ENCODE results near the gene PLIN5.

PLIN5 gene

DNA sequence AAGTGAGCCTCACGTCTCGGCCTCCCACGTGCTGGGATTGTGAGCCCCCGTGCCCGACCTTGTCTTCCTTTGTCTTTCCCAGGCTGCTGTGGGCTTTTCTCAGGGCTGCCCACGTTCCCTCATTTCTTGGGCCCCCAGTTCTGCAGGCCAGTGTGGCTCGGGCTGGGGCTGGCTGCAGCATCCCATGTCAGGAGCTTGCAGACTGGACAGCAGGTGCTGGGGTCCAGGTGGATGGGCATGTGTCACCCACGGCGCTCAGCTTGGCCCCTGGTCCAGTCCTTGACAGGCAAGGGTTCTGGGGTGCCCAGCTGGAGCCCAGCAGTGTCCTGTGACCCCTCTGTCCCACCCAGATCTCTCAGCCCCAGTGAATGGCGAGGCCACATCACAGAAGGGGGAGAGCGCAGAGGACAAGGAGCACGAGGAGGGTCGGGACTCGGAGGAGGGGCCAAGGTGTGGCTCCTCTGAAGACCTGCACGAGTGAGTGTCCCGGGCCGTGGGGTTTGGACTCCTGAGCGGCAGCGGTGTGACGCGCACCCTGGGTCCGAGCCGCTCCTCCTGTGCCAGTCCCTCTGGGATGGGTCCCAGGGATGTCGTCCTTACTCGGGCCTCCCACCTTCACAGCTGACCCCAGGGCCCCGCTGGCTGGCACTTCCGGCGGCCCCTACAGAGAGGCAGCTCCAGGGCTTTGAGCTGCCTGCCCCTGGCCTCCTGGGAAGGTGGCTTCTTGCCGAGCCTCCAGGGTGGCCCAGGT, 34.0 kb downstream of the PLIN5 start:
- DNase-seq (ENCODE audit: extremely low spot score) = no peak
- POLR2A ChIA-PET = no interaction called here
- TF ChIP-seq NFRKB (IDR thresholded peaks at IDR 0.05) (no peak), CTBP1 (IDR thresholded peaks at IDR 0.05; ENCODE audit: borderline replicate concordance) (no peak), FOXM1 (IDR thresholded peaks at IDR 0.05; ENCODE audit: borderline replicate concordance) (no peak), FOXK2 (IDR thresholded peaks at IDR 0.05) (no peak), ZNF384 (IDR thresholded peaks at IDR 0.05) (no peak), L3MBTL2 (conservative IDR thresholded peaks at IDR 0.05) (no peak), HDGF (IDR thresholded peaks at IDR 0.05; ENCODE audit: borderline replicate concordance) (no peak), LEF1 (IDR thresholded peaks at IDR 0.05; ENCODE audit: borderline replicate concordance) (no peak), SP1 (IDR thresholded peaks at IDR 0.05) (no peak), ARNT (IDR thresholded peaks at IDR 0.05) (no peak), SUZ12 (IDR thresholded peaks at IDR 0.05) (no peak), TARDBP (IDR thresholded peaks at IDR 0.05) (no peak), ELF4 (IDR thresholded peaks at IDR 0.05) (no peak), BHLHE40 (IDR thresholded peaks at IDR 0.05; ENCODE audit: borderline replicate concordance) (no peak), FOXA1 (IDR thresholded peaks at IDR 0.05) (no peak)
- TF ChIP-seq, protein P1, sequence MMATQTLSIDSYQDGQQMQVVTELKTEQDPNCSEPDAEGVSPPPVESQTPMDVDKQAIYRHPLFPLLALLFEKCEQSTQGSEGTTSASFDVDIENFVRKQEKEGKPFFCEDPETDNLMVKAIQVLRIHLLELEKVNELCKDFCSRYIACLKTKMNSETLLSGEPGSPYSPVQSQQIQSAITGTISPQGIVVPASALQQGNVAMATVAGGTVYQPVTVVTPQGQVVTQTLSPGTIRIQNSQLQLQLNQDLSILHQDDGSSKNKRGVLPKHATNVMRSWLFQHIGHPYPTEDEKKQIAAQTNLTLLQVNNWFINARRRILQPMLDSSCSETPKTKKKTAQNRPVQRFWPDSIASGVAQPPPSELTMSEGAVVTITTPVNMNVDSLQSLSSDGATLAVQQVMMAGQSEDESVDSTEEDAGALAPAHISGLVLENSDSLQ (IDR thresholded peaks at IDR 0.05) = no peak
- CTCF ChIA-PET = no interaction called here

DNA sequence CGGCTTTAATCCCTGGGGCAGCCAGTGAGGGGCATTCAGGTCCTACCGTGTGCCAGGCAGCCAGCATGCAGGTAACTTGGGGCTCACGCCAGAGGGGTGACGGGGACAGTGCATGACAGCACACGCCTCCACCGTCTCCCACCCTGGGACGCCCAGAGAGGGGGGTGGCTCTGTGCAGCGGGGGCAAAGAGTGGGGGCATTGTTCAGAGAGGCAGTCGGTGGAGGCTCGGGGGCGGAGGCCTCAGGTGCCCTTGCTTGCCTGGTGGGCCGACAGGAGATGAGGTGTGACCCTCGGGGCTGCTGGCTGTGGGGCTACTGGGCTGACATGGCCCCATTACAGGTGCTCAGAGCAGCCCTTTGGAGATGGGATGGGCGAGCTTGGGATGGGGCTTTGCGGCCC, 35.2 kb downstream of the PLIN5 start:
- TF ChIP-seq, protein P1 (IDR thresholded peaks at IDR 0.05) = no peak
- TF ChIP-seq ELF4 (IDR thresholded peaks at IDR 0.05) = no peak
- no peak for TF ChIP-seq BHLHE40 (IDR thresholded peaks at IDR 0.05; ENCODE audit: borderline replicate concordance)
- no peak for TF ChIP-seq LEF1 (IDR thresholded peaks at IDR 0.05; ENCODE audit: borderline replicate concordance)
- TF ChIP-seq ZNF384 (IDR thresholded peaks at IDR 0.05) = no peak
- TF ChIP-seq SUZ12 (IDR thresholded peaks at IDR 0.05) = no peak
- no peak for TF ChIP-seq L3MBTL2 (conservative IDR thresholded peaks at IDR 0.05)
- TF ChIP-seq NFRKB (IDR thresholded peaks at IDR 0.05) = no peak
- TF ChIP-seq ARNT (IDR thresholded peaks at IDR 0.05) = no peak
- TF ChIP-seq SP1 (IDR thresholded peaks at IDR 0.05) = no peak
- no peak for TF ChIP-seq HDGF (IDR thresholded peaks at IDR 0.05; ENCODE audit: borderline replicate concordance)
- TF ChIP-seq FOXK2 (IDR thresholded peaks at IDR 0.05) = no peak
- POLR2A ChIA-PET = no interaction called here
- DNase-seq (ENCODE audit: extremely low spot score) = no peak
- CTCF ChIA-PET = interaction anchor here (0.7 kb wide), 1 partner anchor 24 kb away, joined by 3 read pairs; no protein-coding TSS in a partner anchor

- CTCF ChIA-PET = no interaction called here
- POLR2A ChIA-PET = no interaction called here
- no peak for DNase-seq (ENCODE audit: extremely low spot score)
- TF ChIP-seq, protein P1 (IDR thresholded peaks at IDR 0.05) = no peak
- TF ChIP-seq ZNF384 (IDR thresholded peaks at IDR 0.05) = no peak
- TF ChIP-seq L3MBTL2 (conservative IDR thresholded peaks at IDR 0.05) = no peak
- TF ChIP-seq ELF4 (IDR thresholded peaks at IDR 0.05) = no peak
- TF ChIP-seq LEF1 (IDR thresholded peaks at IDR 0.05; ENCODE audit: borderline replicate concordance) = no peak
- TF ChIP-seq NFRKB (IDR thresholded peaks at IDR 0.05) = no peak
- no peak for TF ChIP-seq SUZ12 (IDR thresholded peaks at IDR 0.05)
- no peak for TF ChIP-seq BHLHE40 (IDR thresholded peaks at IDR 0.05; ENCODE audit: borderline replicate concordance)
- no peak for TF ChIP-seq FOXK2 (IDR thresholded peaks at IDR 0.05)
- TF ChIP-seq CTBP1 (IDR thresholded peaks at IDR 0.05; ENCODE audit: borderline replicate concordance) = no peak
- TF ChIP-seq TARDBP (IDR thresholded peaks at IDR 0.05) = no peak
- no peak for TF ChIP-seq HDGF (IDR thresholded peaks at IDR 0.05; ENCODE audit: borderline replicate concordance)
- TF ChIP-seq SP1 (IDR thresholded peaks at IDR 0.05) = no peak
These were observed 35.7 kb downstream of the PLIN5 start for GRCh38 chr19:4499318-4499717.

DNA sequence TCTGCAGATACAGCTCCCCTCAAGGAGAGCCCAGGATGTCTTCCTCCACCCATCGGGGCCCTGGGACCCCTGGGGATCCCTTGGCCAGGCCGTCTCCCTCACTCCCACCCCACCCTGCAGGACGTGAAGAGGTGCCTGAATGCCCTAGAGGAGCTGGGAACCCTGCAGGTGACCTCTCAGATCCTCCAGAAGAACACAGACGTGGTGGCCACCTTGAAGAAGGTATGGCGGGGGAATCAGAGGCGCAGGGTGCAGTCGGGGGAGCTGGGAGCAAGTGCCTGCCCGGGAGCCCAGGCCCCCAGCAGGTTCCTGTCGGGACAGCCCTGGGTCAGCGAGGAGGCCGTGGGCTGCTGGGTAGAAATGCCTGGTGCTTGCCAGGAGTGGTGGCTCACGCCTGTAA, 36.3 kb downstream of the PLIN5 start:
- DNase-seq (ENCODE audit: extremely low spot score) = no peak
- POLR2A ChIA-PET = no interaction called here
- TF ChIP-seq BHLHE40 (IDR thresholded peaks at IDR 0.05; ENCODE audit: borderline replicate concordance) = no peak
- TF ChIP-seq FOXM1 (IDR thresholded peaks at IDR 0.05; ENCODE audit: borderline replicate concordance) = no peak
- TF ChIP-seq HDGF (IDR thresholded peaks at IDR 0.05; ENCODE audit: borderline replicate concordance) = no peak
- TF ChIP-seq, protein P1 (IDR thresholded peaks at IDR 0.05) = no peak
- TF ChIP-seq ARNT (IDR thresholded peaks at IDR 0.05) = no peak
- TF ChIP-seq L3MBTL2 (conservative IDR thresholded peaks at IDR 0.05) = no peak
- TF ChIP-seq SUZ12 (IDR thresholded peaks at IDR 0.05) = no peak
- no peak for TF ChIP-seq TARDBP (IDR thresholded peaks at IDR 0.05)
- TF ChIP-seq SP1 (IDR thresholded peaks at IDR 0.05) = no peak
- no peak for TF ChIP-seq CTBP1 (IDR thresholded peaks at IDR 0.05; ENCODE audit: borderline replicate concordance)
- TF ChIP-seq LEF1 (IDR thresholded peaks at IDR 0.05; ENCODE audit: borderline replicate concordance) = no peak
- no peak for TF ChIP-seq ELF4 (IDR thresholded peaks at IDR 0.05)
- TF ChIP-seq FOXA1 (IDR thresholded peaks at IDR 0.05) = no peak
- TF ChIP-seq FOXK2 (IDR thresholded peaks at IDR 0.05) = no peak
- no peak for TF ChIP-seq NFRKB (IDR thresholded peaks at IDR 0.05)
- no peak for TF ChIP-seq ZNF384 (IDR thresholded peaks at IDR 0.05)
- CTCF ChIA-PET = no interaction called here

DNA sequence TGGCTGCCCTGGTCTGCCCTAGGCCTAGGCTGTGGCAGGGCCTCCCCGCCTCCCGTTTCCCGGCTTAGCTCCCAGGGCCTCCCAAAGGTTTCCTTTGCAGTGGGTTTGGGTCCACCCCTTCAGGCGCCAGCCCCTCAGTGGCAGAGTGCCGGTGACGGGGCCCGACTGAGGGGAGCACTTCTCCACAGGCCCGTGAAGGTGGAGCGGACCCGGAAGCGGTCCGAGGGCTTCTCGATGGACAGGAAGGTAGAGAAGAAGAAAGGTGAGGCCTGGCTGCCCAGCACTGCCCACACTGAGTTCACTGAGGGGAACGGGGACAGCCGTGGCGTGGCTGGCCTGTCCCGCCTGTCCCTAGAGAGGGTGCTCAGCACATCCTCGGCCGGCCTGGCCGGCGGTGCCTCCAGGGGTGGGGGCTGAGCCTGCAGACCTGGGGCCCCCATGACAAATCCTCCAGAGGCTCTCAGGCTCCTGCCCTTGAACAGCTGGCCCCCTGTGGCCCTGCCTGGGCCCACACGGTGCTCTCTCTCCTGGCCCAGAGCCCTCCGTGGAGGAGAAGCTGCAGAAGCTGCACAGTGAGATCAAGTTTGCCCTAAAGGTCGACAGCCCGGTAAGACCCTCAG, 37.1 kb downstream of the PLIN5 start:
- no peak for DNase-seq (ENCODE audit: extremely low spot score)
- ChIA-PET POLR2A (no interaction called here), CTCF (no interaction called here)
- no peak for TF ChIP-seq HDGF (IDR thresholded peaks at IDR 0.05; ENCODE audit: borderline replicate concordance)
- TF ChIP-seq SUZ12 (IDR thresholded peaks at IDR 0.05) = no peak
- TF ChIP-seq L3MBTL2 (conservative IDR thresholded peaks at IDR 0.05) = no peak
- TF ChIP-seq BHLHE40 (IDR thresholded peaks at IDR 0.05; ENCODE audit: borderline replicate concordance) = no peak
- TF ChIP-seq, protein P1 (IDR thresholded peaks at IDR 0.05) = no peak
- TF ChIP-seq TARDBP (IDR thresholded peaks at IDR 0.05) = no peak
- no peak for TF ChIP-seq FOXA1 (IDR thresholded peaks at IDR 0.05)
- no peak for TF ChIP-seq LEF1 (IDR thresholded peaks at IDR 0.05; ENCODE audit: borderline replicate concordance)

Measured in HEK293T (cell line).